CD4-positive, alpha-beta T cell treated with Interleukin-4 for 4 hours (primary cell): ENCODE results near the gene PML.
A peak's percentile ranks its signal among the peaks of the same experiment; 100 is the strongest.
"Not testable (repeated sequence)": the region's sequence is repeated elsewhere in the genome, so short reads cannot be mapped to it uniquely, and the experiment has no call there.

Experiments
- DNase-seq: peaks from one replicate; pipeline ENCODE4 v3.0.0-alpha.2; 2020

The PML gene

DNA sequence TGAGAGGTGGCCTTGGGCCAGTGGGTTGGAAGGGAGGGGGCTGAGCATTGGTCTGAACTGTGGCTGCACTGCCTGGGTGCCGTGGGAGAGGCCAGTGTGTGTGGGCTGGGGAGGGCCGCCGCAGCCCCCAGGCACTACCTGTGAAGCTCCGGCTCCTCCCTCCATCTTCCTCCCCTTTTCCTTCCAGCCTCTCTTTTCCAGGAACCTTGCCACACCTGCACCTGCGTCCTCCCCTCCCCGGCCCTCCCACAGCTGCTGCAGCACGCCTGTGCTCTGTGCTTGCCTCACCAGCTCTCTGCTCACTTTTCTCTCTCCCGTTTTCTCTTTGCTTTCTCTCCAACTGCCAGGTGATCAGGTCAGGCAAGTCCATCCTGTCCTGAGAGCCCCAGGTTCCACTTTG lies 70.3 kb downstream of the PML start:
- DNase-seq = not testable (repeated sequence)

DNA sequence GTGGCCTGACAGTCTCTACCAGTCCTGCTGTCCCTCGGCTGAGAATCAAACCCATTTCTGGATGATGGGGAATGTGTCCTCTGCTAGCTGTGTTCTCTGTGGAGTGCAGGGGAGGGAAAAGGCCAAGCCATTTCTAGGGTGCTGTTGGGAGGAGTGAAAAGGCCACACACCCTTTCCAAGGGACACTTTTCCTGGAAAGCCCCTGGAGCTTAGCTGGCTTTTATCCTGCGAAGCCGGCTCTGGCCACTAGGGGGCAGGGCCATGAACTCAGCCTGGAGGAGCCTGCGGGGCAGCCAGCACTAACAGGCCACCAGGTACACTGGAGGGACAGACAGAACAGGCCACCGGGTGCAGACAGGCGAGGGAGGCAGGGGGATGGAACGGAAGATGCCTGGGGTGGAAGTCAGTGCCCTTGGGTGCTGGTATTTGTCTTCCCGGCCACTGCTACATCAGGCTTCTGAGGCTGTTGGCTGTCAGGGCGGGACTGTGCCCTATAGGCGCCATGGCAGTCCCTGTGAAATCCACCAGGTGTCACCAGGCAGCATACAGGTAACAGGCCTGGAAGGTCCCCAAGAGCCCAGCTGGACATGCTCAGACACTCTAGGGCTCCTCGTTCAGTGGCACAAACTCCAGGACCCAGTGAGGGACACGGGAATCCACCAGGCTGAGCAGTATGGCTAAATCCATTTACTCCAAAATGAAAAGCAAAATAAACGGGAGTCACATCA lies 71.3 kb downstream of the PML start:
- peak; percentile 43 for DNase-seq

DNA sequence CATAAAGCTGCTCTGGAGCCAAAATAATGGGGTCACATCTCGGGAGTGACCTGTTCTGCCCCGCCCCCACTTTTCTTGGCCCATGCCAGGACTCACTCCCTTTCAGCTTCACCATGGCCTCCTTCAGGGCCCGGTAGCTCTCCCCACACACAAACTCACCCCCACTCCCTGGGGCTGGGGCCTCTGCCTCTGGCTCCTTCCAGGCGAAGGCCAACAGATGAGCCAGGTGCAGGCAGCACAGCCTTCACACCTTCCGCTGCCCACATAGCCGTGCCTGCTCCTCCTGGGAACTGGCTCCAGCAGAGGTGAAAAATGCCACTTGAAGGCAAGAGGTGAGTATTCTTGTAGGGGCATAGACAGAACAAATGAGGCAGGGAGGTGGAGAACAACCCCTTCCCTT lies 77.1 kb downstream of the PML start:
- not testable (repeated sequence) for DNase-seq

DNA sequence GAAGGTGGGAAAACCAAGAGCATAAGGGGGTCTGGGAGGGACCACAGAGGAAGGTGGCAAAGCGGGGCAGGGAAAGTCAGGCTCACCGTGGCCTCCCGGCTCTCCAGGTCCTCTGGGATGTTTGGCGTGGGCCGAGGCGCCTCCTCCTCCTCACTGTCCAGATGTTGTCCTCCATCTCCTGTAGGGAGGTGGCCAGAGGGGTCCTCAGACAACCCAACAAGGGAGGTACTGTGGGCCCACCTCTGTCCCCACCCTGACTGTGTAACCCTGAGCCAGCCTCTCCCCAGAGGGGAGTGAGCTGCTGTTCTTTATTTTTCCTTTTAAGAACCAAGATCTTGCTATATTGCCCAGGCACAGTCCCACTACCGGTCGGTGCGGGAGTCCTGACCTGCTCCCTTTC lies 77.6 kb downstream of the PML start:
- DNase-seq = not testable (repeated sequence)

DNA sequence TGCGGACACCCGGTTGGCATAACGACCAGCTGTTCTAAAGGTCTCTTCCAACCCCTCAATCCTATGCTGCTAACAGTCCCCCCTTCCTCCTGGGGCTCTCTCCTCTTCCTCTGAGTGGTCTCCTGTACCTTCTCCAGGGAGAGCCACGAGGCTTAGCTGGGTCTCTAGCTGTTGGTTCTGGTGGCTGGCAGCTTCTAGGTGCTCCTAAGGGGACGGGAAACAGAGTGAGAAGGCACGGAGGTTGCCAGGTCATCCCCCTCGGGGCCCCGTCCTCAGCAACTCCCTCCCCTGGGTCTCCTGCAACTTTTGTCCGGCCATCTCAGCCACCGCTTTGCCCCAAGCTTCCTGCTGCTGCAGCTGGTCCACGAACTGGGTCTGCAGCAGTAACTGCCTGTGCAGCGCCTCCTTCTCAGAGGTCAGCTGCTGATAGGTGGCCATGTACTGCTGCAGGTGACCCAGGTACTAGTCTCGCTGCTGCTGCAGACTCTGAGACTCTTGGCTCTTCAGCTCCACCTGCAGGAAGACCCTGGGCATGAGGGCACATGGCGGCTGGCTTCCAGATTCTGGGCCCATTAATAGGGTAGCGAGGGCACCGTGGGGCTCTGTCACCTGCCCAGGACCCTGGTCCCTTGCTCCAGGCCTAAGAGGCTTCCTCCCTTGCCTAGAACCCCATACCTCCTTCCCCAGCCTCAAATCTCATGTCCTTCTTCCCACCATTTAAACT lies 78.3 kb downstream of the PML start:
- DNase-seq = peak; percentile 24

DNA sequence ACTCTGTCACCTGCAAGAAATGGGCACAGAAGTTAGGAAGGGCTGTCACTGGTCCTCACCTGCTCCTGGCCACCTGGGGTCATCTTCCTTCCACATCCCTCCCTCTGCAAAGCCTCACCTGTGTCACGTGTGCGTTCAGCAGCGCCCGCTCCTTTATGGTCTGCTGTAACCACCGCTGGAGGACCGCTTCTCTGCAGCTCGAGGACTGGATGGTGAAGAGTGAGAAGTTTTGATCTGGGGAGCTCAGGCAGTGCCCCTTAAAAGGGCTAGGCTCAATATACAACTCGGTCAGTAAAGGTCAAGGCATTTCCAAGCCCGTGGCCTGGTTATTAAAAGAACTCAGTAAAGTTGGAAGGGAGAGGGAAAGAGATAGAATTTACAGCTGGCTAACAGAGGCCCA lies 81.3 kb downstream of the PML start:
- DNase-seq = not testable (repeated sequence)

DNA sequence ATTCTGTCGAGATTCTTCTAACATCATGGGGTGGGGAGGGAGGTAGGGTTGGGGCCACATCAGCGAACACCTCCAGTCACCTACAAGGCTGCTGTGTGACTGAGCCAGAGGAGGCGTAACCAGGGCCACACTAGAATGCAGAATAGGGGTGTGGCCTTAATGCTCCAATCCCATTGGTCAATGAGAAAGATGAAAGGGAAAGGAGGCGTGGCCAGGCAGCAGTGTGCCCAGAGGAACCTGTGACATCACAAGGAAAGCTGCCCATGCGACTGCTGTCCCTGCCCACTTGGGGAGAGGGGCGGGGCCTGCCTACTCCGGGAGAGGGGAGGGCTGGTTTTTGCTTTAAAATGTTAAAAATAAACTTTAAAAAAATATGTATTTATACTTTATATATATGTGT lies 87.9 kb downstream of the PML start, which contains the start of gene GOLGA6A:
TSS of gene GOLGA6A (minus strand) at position 101 of the 400 bp plus-strand sequence. CDS start at position 60, 41 bp downstream.
- DNase-seq = not testable (repeated sequence)

DNA sequence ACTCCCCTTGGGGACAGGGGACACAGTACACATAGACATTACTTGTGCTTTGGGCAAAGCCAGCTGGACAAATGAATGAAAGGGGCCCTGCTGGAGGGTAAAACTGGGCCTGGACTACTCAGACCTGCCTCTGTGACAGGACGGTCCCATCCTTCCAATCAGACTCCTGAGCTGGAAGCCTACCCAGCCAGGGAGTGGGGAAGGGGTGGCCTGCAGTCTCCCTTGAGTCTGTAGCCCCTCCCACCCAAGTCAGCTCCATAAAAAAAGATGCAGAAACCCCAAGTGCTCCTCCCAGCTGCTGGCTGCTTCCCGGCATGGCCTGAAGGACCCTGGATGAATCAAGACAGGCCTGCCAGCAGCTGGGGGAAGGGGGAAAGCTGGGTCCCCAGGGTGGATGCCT lies 100.1 kb downstream of the PML start:
- not testable (repeated sequence) for DNase-seq

DNA sequence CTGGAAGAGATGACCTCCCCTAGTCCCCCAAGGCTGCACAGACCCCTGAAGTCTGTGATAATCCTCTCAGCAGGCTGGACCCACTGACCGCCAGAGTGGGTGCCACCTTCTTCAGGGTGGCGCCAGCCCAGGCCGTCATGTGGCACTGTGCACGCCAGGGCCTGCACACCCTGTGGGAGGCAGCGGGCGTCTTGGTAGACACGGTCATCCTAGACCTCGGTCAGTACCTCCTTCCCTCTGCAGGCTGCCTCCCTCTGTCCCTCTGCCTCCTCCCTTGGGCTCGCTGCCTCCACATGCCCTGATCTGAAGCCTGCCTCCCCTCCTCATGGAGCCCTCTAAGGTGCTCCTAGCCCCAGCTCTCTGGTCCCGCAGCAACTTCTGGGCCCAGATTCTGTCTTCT lies 101.1 kb downstream of the PML start:
- not testable (repeated sequence) for DNase-seq

DNA sequence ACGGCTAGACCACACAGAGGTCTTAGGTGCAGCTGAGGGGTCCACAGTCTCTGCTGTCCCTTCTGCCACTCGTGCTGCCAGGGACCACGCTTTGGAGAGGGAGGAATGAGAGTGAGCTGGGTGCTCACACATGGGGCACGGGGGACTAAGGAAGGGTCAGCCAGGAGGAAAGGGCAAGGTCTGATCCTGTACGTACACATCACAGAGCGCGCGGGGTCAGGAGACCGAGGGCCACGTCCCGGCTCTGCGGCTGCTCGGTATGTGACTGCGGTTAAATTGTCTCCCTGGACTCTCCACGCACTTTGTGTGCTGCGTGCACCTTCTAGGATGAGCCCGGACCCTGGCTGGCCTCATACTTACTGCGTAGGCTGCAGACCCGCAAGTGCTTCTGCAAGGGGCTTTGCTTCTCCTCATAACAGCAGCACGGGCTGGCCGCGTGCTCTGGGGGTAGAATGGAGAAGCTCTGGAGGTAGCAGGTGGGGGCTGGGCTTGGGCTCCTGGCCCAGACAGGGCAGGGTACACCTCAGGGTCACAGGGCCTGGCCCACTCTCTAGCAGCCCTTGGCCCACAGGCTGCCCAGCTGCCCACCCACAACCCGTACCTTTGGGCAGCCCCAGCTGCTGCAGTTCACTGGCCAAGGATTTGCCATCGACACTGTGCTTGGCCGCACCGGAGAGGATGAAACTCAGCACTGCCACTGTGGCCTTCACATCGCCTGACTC lies 102.4 kb downstream of the PML start:
- DNase-seq = not testable (repeated sequence)
